HG03565 (cell line): ENCODE measurements around the gene APP.

Experiments used
- ATAC-seq: cut with Tn5 transposase; IDR thresholded peaks from one replicate; pipeline ENCODE4 v1.9.1; 2021; ENCODE audit warnings: mild to moderate bottlenecking, moderate library complexity; ENCODE audit not compliant: unreplicated experiment

The APP gene

GRCh38 chr21:26170471-26171257, at the start of gene APP:
TSS of gene APP (minus strand) at chr21:26170770. CDS start at chr21:26170620, 150 bp downstream.
- ATAC-seq = peak; percentile 74

- no peak for ATAC-seq
These were observed 41.6 kb upstream of the APP start for GRCh38 chr21:26212220-26212619.

GRCh38 chr21:26210614-26211013, 40.0 kb upstream of the APP start:
- ATAC-seq = no peak

- ATAC-seq = no peak
These were observed 36.5 kb upstream of the APP start for GRCh38 chr21:26207021-26207420.

GRCh38 chr21:26199456-26199855, 28.9 kb upstream of the APP start:
- ATAC-seq = no peak

- no peak for ATAC-seq
These were observed 25.1 kb upstream of the APP start for GRCh38 chr21:26195708-26196107.

- no peak for ATAC-seq
These were observed 24.3 kb upstream of the APP start for GRCh38 chr21:26194811-26195251.

GRCh38 chr21:26194326-26194725, 23.8 kb upstream of the APP start:
- ATAC-seq = no peak

GRCh38 chr21:26191609-26192008, 21.0 kb upstream of the APP start:
- no peak for ATAC-seq

- no peak for ATAC-seq
These were observed 17.9 kb upstream of the APP start for GRCh38 chr21:26188422-26188821.

- no peak for ATAC-seq
These were observed 14.9 kb upstream of the APP start for GRCh38 chr21:26185446-26185845.

- ATAC-seq = no peak
These were observed 14.5 kb upstream of the APP start for GRCh38 chr21:26185021-26185420.

GRCh38 chr21:26179501-26179900, 8.9 kb upstream of the APP start:
- ATAC-seq = no peak

GRCh38 chr21:26177746-26178426, 7.3 kb upstream of the APP start:
- ATAC-seq = peak; percentile 92

GRCh38 chr21:26177187-26177586, 6.6 kb upstream of the APP start:
- ATAC-seq = no peak

GRCh38 chr21:26171258-26172100, 909 bp upstream of the APP start:
- no peak for ATAC-seq

GRCh38 chr21:26169611-26170470, 729 bp downstream of the APP start:
- ATAC-seq = peak; percentile 11

GRCh38 chr21:26169061-26169610, 1.4 kb downstream of the APP start:
- ATAC-seq = peak; percentile 64

- no peak for ATAC-seq
These were observed 2.2 kb downstream of the APP start for GRCh38 chr21:26168371-26168770.

GRCh38 chr21:26167593-26167992, 3.0 kb downstream of the APP start:
- ATAC-seq = no peak
